ENCODE results near the gene CPLANE2.
"Not testable (repeated sequence)": the region's sequence is repeated elsewhere in the genome, so short reads cannot be mapped to it uniquely, and the experiment has no call there.

CPLANE2 gene

DNA sequence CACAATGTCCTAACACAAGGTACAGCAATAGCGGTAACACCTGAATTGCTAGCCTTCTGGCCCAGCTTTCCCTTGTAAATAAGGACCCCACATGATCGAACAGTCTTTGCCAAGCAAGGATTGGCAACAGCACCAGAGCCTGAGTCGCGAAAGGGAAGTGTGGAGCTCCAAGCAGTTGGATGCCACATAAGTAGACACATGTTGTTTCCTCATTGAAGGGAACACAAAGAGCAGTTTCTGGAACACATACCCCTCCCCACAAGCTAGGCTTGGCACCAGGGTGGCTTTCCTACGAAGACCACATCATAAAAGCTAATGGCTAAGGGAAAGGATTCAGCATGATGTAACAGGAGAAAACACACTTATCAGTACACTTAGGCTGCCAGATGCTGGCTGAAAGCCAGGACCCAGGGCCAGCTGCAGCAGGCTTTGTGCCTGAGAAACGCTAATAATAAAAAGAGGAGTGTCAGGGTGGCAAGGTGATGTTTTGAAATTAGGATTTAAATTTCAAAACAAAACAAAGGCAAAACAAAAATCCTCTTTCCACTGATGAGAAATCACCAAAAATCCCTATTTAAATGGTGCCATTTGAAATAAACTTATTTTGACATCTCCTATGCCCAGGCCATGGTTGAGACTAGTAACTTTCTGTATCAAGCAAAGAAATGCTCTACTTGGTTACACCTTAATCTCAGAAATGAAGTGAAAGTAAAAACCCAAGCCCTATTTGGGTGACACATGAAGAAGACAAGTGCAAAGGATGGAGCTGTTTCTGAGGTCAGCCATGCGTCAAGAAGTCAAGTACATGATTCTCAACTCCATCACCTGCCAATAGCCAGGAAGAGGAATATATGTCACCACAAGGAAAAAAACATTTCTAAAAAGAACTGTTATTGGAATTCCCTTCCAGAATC is 11.9 kb upstream of the CPLANE2 start:
- DNase-seq (ENCODE audit: low spot score) = peak; percentile 93

DNA sequence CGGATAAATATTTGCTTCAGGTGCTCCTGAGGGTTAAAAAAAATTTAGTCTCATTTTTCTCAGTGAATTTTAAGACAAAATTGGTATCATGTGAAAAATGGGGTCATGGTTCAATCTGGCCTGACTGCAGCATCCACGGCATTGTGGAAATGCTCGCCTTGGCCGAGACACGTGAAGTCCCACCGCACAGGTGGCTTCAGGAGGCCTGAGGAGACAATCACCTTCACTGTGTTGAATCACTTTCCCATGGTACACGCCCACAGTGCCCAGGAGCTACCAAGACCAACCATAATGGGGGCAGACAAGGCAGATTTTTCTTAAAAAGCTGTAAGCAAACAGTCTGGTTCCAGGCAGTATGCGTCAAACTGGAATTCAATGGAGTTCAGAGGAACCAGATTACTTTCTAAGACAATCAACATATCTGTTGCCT is 11.0 kb upstream of the CPLANE2 start:
- no peak for DNase-seq (ENCODE audit: low spot score)

DNA sequence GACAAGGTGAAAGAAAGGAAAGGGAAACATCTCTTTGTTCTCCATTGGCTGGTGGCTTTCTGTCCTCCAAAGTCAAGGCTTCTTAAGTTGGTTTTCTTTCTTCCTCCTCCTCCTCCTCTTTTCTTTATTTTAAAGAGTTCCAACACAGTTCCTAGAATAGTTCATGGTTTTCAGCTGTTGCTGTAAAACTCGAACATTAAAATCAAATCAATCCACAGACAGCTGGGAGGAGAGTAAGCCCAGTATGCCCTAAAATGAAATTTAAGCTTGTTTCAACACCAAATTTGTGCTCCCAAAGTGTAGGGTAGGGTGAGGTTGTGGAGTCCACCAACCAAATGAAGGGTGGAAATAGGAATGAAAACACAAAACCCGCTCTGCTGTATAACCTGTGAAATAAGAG is 10.5 kb upstream of the CPLANE2 start:
- no peak for DNase-seq (ENCODE audit: low spot score)

- peak; percentile 58 for DNase-seq (ENCODE audit: low spot score)
Observed at GRCh38 chr1:16246961-16247360, 10.0 kb upstream of the CPLANE2 start.

DNA sequence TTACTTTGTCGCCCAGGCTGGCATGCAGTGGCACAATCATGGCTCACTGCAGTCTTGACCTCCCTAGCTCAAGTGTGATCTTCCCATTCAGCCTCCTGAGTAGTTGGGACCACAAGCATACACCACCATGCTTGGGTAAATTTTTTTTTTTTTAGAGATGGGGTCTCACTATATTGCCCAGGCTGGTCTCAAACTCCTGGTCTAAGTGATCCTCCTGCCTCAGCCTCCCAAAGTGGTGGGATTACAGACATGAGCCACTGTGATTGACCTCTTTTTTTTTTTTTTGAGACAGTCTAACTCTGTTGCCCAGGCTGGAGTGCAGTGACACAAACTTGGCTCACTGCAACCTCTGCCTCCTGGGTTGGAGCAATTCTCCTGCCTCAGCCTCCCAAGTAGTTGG is 9.3 kb upstream of the CPLANE2 start:
- not testable (repeated sequence) for DNase-seq (ENCODE audit: low spot score)

GRCh38 chr1:16245476-16246196 is 8.7 kb upstream of the CPLANE2 start:
- no peak for DNase-seq (ENCODE audit: low spot score)

DNA sequence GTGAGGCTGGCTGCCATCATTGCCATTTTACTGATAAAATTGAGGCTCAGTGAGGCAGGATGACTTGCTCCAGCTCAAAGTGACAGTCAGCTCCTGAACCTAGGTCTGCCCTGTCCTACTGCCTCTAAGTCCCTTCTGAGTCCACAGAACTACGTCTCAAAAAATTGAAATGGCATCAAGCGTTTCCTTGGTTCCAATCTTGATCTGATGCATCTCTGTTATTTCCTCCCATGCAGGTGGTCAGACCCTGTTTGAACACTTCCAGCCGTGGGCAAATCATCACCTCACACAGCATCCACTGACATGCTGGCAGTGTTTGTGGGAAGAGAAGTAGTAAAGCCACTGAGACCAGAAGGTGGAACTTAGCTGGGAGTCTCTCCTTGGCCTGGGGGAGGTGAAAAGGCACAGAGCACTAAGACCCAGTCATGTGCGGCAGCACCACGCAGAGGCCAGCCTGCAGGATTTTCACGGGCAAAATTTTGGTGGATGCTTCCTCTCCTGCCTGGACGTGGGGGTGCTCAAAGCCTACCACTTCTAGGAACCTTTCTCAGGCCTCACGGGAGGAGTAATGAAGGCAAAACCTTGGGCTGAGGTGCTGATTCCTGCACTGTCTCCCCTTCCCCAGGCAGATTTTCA is 7.8 kb upstream of the CPLANE2 start:
- no peak for DNase-seq (ENCODE audit: low spot score)

GRCh38 chr1:16243936-16244649 is 7.1 kb upstream of the CPLANE2 start:
- DNase-seq (ENCODE audit: low spot score) = peak; percentile 89

DNA sequence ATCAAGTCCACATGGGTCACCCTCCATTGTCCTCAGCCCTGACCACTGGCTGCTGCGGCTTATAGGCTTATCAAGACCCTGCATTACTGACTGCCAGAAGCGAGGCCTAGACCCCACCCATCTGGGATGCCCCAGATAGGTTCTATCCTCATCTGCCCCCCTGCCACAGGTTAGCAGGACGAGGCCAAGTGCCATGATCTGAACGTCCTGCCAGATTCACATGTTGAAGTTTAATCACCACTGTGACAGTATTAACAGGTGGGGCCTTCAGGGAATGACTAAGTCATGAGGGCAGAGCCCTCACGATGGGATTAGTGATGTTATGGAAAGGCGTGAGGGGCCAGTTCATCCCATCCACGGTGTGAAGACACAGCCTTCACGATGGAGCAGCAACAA is 6.2 kb upstream of the CPLANE2 start:
- DNase-seq (ENCODE audit: low spot score) = no peak

DNA sequence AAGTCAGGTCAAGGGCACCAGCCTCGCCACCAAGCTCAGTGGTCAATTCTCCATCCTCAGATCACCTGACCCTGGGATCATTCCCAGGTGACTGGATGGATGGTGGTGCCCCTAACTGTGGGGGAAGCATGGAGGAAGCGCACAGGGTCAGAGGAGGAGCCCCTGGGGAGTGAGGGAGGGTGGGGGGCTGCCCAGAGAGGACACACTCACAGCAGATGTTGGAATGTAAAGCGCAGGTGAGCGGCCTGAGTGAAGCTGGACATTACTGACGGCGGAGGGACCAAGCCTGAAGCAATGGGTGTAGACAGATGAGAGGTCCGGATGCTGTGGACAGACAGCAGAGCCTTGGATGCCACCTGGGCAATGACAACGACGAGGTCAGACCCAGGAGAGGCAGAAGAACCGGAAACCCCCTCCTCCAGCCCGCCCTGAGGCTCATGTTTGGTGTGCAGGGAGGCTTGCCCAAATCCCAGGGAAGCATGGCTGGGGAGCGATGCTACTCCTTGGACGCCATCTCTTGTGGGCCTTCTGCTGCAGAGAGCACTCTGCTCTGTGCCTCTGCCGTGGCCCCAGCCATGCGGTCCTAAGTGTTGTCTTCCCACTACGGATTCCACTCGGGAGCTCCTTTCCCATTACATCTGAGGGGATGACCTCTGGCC is 5.7 kb upstream of the CPLANE2 start:
- DNase-seq (ENCODE audit: low spot score) = no peak

GRCh38 chr1:16241221-16241708 is 4.3 kb upstream of the CPLANE2 start:
- DNase-seq (ENCODE audit: low spot score) = no peak

- DNase-seq (ENCODE audit: low spot score) = no peak
Observed at GRCh38 chr1:16239972-16240491, 3.0 kb upstream of the CPLANE2 start.

- DNase-seq (ENCODE audit: low spot score) = no peak
Observed at GRCh38 chr1:16237343-16237830, 404 bp upstream of the CPLANE2 start.

GRCh38 chr1:16235944-16236510 is 956 bp downstream of the CPLANE2 start:
- DNase-seq (ENCODE audit: low spot score) = no peak

DNA sequence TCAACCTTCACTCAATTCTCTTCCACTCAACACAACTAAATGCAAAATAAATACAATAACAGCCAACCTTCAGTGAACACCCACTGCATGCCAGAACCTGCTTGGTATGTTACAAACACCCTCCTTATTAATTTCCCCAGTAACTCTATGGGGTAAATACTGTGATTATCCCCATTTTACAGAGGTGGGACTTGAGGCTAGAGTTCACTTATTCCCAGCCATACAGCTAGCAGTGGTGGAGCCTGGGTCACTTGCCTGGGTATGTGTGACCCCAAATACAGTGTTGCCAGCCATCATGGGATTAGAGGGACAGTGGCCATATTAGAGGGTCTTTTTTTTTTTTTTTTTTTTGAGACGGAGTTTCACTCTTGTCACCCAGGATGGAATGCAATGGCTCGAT is 1.6 kb downstream of the CPLANE2 start:
- DNase-seq (ENCODE audit: low spot score) = no peak

DNA sequence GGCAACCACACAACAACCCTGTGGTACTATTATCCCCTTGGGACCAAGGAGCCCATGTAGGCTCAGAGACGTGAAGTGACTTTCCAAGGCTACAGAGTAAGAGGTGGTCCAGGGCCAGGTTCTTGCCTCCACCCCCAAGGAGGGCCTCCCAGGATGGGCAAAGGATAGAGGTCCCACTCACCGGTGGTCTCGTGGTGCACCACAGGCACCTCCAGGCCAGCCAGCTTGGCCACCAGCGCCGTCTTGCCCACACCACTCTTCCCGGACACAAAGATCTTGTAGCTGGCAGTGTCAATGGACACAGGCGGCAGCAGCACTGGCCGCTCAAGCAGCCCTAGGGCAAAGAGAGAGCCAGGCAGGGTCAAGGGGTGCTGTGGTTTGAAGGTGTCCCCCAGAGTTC is 3.6 kb downstream of the CPLANE2 start:
- no peak for DNase-seq (ENCODE audit: low spot score)

GRCh38 chr1:16232316-16232710 is 4.7 kb downstream of the CPLANE2 start:
- DNase-seq (ENCODE audit: low spot score) = no peak

DNA sequence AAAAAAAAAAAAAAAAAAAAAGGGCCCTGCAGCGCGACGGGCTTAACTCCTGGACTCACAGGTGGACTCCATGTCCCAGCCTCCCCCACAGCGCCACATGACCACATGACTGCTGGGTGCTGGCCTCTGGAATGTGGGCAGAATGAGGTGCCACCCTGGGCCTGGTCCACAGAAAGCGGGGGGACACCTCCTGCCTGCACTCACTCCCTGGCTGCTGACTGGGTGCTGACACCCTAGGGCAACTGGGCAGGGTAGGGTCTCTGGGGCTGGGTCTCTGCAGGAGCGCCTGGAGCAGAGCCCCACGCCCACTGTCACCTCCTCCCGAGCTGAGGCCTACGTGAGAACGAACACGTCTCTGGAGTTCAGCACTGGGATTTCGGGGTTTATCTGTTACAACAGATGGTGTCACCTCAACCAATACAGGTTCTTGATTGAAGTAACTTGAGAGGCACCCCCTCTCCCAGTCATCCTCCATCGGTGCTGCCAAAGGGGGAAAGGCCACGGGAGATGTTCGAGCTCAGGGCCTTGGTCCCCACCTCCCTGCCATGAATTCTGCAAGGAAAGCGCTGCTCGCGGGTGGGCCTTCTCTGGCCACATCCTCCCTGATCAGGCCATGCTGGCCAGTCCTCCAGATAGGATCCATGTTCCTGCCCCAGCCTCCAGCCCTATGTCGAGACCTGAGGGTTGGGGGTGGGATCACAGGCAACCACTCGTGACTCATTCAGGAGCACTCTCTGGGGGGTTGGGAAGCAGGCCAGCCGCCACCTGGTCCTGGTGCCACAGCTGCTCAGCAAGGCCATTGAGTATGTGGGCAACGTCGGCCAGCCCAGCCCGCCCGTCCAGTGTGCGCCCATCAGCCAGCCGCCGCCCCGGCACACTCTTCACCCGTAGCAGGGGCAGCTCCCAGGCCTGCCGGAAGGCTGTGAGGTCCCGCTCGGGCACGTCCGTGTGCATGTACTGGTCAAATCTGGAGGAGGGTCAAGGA is 5.4 kb downstream of the CPLANE2 start:
- DNase-seq (ENCODE audit: low spot score) = no peak

DNA sequence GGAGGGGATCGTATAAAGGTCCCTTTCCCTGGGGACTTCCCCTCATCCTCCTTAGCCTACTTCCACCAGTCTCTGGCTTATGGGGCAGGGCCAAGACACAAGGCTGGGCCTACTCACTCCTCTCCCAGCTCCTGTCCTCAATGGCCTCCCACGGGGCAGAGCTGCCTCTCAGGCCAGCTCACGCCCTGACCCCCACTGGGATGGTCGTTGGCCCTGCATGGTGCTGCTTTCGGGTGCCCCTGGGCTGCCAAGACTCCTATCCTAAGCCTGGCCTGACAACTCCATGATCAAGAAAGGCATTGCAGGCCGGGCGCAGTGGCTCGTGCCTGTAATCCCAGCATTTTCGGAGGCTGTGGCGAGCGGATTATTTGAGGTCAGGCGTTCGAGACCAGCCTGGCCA is 6.2 kb downstream of the CPLANE2 start:
- DNase-seq (ENCODE audit: low spot score) = no peak
